Caco-2 (cell line): Measurements from ENCODE around the gene SBF1. TPM values are rescaled to one million over a fixed set of nuclear protein-coding genes. Genes with fewer than 3 reads are reported as not detected.
"Not testable (repeated sequence)": the region's sequence is repeated elsewhere in the genome, so short reads cannot be mapped to it uniquely, and the experiment has no call there.

ENCODE experiments used
- BruUV-seq: library from RNA; stranded (reverse); fragments of 400-500 nt; replicated peaks from 2 replicates; lab custom pipeline; 2021; lab: Mats Ljungman, UMichigan
- CTCF ChIA-PET: fragments of 300-600 bp; sonication (Branson Sonifier 250); formaldehyde crosslinking; loops from one replicate; lab custom pipeline; 2022; ENCODE audit warnings: antibody characterized with exemption; lab: Charles Lee
- POLR2A ChIA-PET: fragments of 300-600 bp; sonication (Branson Sonifier 250); formaldehyde crosslinking; loops from one replicate; lab custom pipeline; 2022; ENCODE audit warnings: antibody characterized with exemption; lab: Charles Lee
- DNase-seq, 2 experiments: peaks; one replicate each; pipeline versions ENCODE4 v3.0.0 to v3.0.0-alpha.2; 2020 to 2022
- H3K27me3 ChIP-seq: replicated peaks from 2 replicates; pipeline ENCODE4 v1.6.0; 2011; ENCODE audit warnings: low read length; ENCODE audit not compliant: control insufficient read depth, insufficient read depth
- H3K36me3 ChIP-seq: 2 replicates; pipeline ENCODE4 v1.5.1; 2011; ENCODE audit warnings: low read length; ENCODE audit not compliant: control insufficient read depth, insufficient read depth
- H3K4me1 ChIP-seq: fragments of 250-450 bp; sonication (Bioruptor Pico); 2 replicates; pipeline ENCODE4 v1.5.1; 2020; ENCODE audit warnings: mild to moderate bottlenecking
- H3K4me3 ChIP-seq: 2 replicates; pipeline ENCODE4 v1.5.1; 2011; ENCODE audit warnings: low read depth, mild to moderate bottlenecking, control low read depth, low read length
- H3K9me3 ChIP-seq: fragments of 250-450 bp; sonication (Bioruptor Pico); 2 replicates; pipeline ENCODE4 v1.5.1; 2020; ENCODE audit warnings: mild to moderate bottlenecking, moderate library complexity
- H3K27ac Mint-ChIP-seq: one replicate; pipeline ENCODE4 v1.8.0; 2022; ENCODE audit warnings: mixed read lengths; ENCODE audit not compliant: unreplicated experiment
- H3K27me3 Mint-ChIP-seq: one replicate; pipeline ENCODE4 v1.8.0; 2022; ENCODE audit warnings: mixed read lengths; ENCODE audit not compliant: insufficient read depth, unreplicated experiment
- H3K36me3 Mint-ChIP-seq: one replicate; pipeline ENCODE4 v1.8.0; 2022; ENCODE audit warnings: mild to moderate bottlenecking, mixed read lengths; ENCODE audit not compliant: insufficient read depth, unreplicated experiment
- H3K4me1 Mint-ChIP-seq: one replicate; pipeline ENCODE4 v1.8.0; 2022; ENCODE audit warnings: low read depth, mixed read lengths; ENCODE audit not compliant: unreplicated experiment
- H3K4me3 Mint-ChIP-seq: one replicate; pipeline ENCODE4 v1.8.0; 2022; ENCODE audit warnings: mild to moderate bottlenecking, moderate library complexity, mixed read lengths; ENCODE audit not compliant: unreplicated experiment
- H3K9me3 Mint-ChIP-seq: one replicate; pipeline ENCODE4 v1.8.0; 2022; ENCODE audit warnings: mixed read lengths; ENCODE audit not compliant: unreplicated experiment
- CTCF ChIP-seq, 2 experiments: fragments of 200-600 bp in 1 of 2; IDR thresholded peaks; 1 replicate in 1 of 2; 2 replicates in 1 of 2; pipeline versions ENCODE4 v1.5.1 to v1.8.0; 2011 to 2022; ENCODE audit warnings: antibody characterized with exemption in 1 of 2, control low read depth in 1 of 2, inconsistent platforms in 1 of 2, low read depth in 1 of 2, low read length in 1 of 2, mild to moderate bottlenecking in 1 of 2, moderate library complexity in 1 of 2; ENCODE audit not compliant: insufficient read depth in 1 of 2, severe bottlenecking in 1 of 2, unreplicated experiment in 1 of 2
- intact Hi-C: fragments of 100-400 bp; cut with micrococcal nuclease; formaldehyde crosslinking; loops from one replicate; pipeline ENCODE4 v1.10.0; 2022; ENCODE audit not compliant: unreplicated experiment
- total RNA-seq: library from RNA; stranded (reverse); gene quantifications from 2 replicates; pipeline ENCODE4 v1.2.3, GENCODE V29; 2022

SBF1 gene
- total RNA-seq, 1 experiment from 2014 or later, result 82.8 TPM

GRCh38 chr22:50416996-50417395 is 57.8 kb downstream of the SBF1 start:
- no peaks in the 10 kb centered on the region for H3K9me3 Mint-ChIP-seq
- Histone ChIP-seq H3K36me3 (peaks cover 14% of the 10 kb centered on the region), H3K4me3 (no peak overlapping the region), H3K27me3 (no peaks in the 10 kb centered on the region), H3K4me1 (no peaks in the 10 kb centered on the region), H3K9me3 (no peaks in the 10 kb centered on the region)
- H3K4me1 Mint-ChIP-seq, result no peaks in the 10 kb centered on the region
- DNase-seq, result no peak
- intact Hi-C loops, result no loop called here
- TF ChIP-seq CTCF (IDR thresholded peaks at IDR 0.05; ENCODE audit: insufficient read depth in 1 of 2, low read depth in 1 of 2, low read length in 1 of 2, severe bottlenecking in 1 of 2, unreplicated experiment in 1 of 2), result no peak
- peaks cover 64% of the 10 kb centered on the region for H3K36me3 Mint-ChIP-seq
- BruUV-seq, result no TSS peak
- no peaks in the 10 kb centered on the region for H3K27me3 Mint-ChIP-seq
- no peak overlapping the region for H3K4me3 Mint-ChIP-seq
- H3K27ac Mint-ChIP-seq, result no peak overlapping the region
- POLR2A ChIA-PET, result no interaction called here
- CTCF ChIA-PET, result interaction anchor here (0.6 kb wide), 1 partner anchor 60 kb away, joined by 4 read pairs; no protein-coding TSS in a partner anchor

GRCh38 chr22:50415426-50415825 is 59.4 kb downstream of the SBF1 start:
- intact Hi-C loops, result no loop called here
- no TSS peak for BruUV-seq
- CTCF ChIA-PET, result no interaction called here
- DNase-seq, result no peak
- Mint-ChIP-seq H3K4me1 (no peaks in the 10 kb centered on the region), H3K27me3 (no peaks in the 10 kb centered on the region), H3K4me3 (no peak overlapping the region), H3K9me3 (no peaks in the 10 kb centered on the region), H3K27ac (no peak overlapping the region), H3K36me3 (peaks cover 59% of the 10 kb centered on the region)
- no peaks in the 10 kb centered on the region for H3K4me1 ChIP-seq
- H3K36me3 ChIP-seq, result peaks cover 12% of the 10 kb centered on the region
- no peaks in the 10 kb centered on the region for H3K9me3 ChIP-seq
- H3K4me3 ChIP-seq, result no peak overlapping the region
- POLR2A ChIA-PET, result no interaction called here
- H3K27me3 ChIP-seq, result no peaks in the 10 kb centered on the region
- no peak for TF ChIP-seq CTCF (IDR thresholded peaks at IDR 0.05; ENCODE audit: insufficient read depth in 1 of 2, low read depth in 1 of 2, low read length in 1 of 2, severe bottlenecking in 1 of 2, unreplicated experiment in 1 of 2)

GRCh38 chr22:50414476-50415248 is 60.2 kb downstream of the SBF1 start:
- Mint-ChIP-seq H3K4me1 (no peaks in the 10 kb centered on the region), H3K9me3 (no peaks in the 10 kb centered on the region), H3K27me3 (no peaks in the 10 kb centered on the region), H3K36me3 (peaks cover 56% of the 10 kb centered on the region), H3K4me3 (no peak overlapping the region), H3K27ac (no peak overlapping the region)
- Histone ChIP-seq H3K27me3 (no peaks in the 10 kb centered on the region), H3K9me3 (no peaks in the 10 kb centered on the region), H3K36me3 (peaks cover 12% of the 10 kb centered on the region), H3K4me3 (no peak overlapping the region), H3K4me1 (no peaks in the 10 kb centered on the region)
- no TSS peak for BruUV-seq
- ChIA-PET CTCF (no interaction called here), POLR2A (no interaction called here)
- intact Hi-C loops, result no loop called here
- no peak for DNase-seq
- TF ChIP-seq CTCF (IDR thresholded peaks at IDR 0.05; ENCODE audit: insufficient read depth in 1 of 2, low read depth in 1 of 2, low read length in 1 of 2, severe bottlenecking in 1 of 2, unreplicated experiment in 1 of 2), result no peak

DNA sequence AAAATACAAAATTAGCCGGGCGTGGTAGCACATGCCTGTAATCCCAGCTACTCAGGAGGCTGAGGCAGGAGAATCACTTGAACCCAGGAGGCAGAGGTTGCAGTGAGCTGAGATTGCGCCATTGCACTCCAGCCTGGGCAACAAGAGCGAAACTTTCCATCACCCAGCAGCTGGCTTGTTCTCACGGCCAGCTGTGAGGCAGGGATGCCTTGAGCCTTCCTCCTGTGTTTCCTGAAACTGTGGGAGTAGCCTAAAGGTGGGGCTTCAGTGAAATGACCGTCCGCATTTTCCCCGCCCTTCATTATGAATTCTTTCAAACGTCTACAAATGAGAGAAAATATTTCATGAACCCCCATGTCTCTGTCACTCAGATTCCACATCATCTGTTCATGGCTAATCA is 65.9 kb downstream of the SBF1 start:
- DNase-seq, CTCF ChIA-PET, intact Hi-C loops, H3K9me3 ChIP-seq, H3K27me3 Mint-ChIP-seq, POLR2A ChIA-PET, BruUV-seq, H3K4me1 Mint-ChIP-seq, H3K4me1 ChIP-seq, H3K27ac Mint-ChIP-seq, H3K9me3 Mint-ChIP-seq, H3K27me3 ChIP-seq, H3K4me3 ChIP-seq, H3K4me3 Mint-ChIP-seq, H3K36me3 ChIP-seq: not testable (repeated sequence)
- H3K36me3 Mint-ChIP-seq, result peaks cover 43% of the 10 kb centered on the region
